ENCODE measurements around the gene ADGRB3.

The ADGRB3 gene

GRCh38 chr6:68695403-68695802 lies 60.3 kb downstream of the ADGRB3 start:
- no peaks in the 10 kb centered on the region for H3K9me3 Mint-ChIP-seq
- no peaks in the 10 kb centered on the region for H3K4me1 Mint-ChIP-seq
- no peaks in the 10 kb centered on the region for H3K27me3 Mint-ChIP-seq (ENCODE audit: low read depth, poor library complexity)
- H3K27ac Mint-ChIP-seq = no peak overlapping the region
- TF ChIP-seq CTCF (IDR thresholded peaks at IDR 0.05) = no peak
- DNase-seq = no peak
- H3K4me3 Mint-ChIP-seq = no peak overlapping the region
- no peaks in the 10 kb centered on the region for H3K36me3 Mint-ChIP-seq (ENCODE audit: low read depth)

- Mint-ChIP-seq H3K4me3 (no peak overlapping the region), H3K27ac (no peak overlapping the region)
These were observed 60.8 kb downstream of the ADGRB3 start for GRCh38 chr6:68695838-68696237.

GRCh38 chr6:68697394-68697793 lies 62.3 kb downstream of the ADGRB3 start:
- Mint-ChIP-seq H3K36me3 (ENCODE audit: low read depth) (no peaks in the 10 kb centered on the region), H3K4me3 (no peak overlapping the region), H3K4me1 (no peaks in the 10 kb centered on the region), H3K27me3 (ENCODE audit: low read depth, poor library complexity) (no peaks in the 10 kb centered on the region), H3K9me3 (no peaks in the 10 kb centered on the region), H3K27ac (no peak overlapping the region)
- no peak for TF ChIP-seq CTCF (IDR thresholded peaks at IDR 0.05)
- DNase-seq = no peak

More at GRCh38 chr6:68695838-68696237, 60.8 kb downstream of the ADGRB3 start:
- Mint-ChIP-seq H3K36me3 (ENCODE audit: low read depth) (no peaks in the 10 kb centered on the region), H3K27me3 (ENCODE audit: low read depth, poor library complexity) (no peaks in the 10 kb centered on the region), H3K9me3 (no peaks in the 10 kb centered on the region), H3K4me1 (no peaks in the 10 kb centered on the region)
- DNase-seq = no peak
- no peak for TF ChIP-seq CTCF (IDR thresholded peaks at IDR 0.05)

- Mint-ChIP-seq H3K4me3 (no peak overlapping the region), H3K9me3 (no peaks in the 10 kb centered on the region), H3K4me1 (no peaks in the 10 kb centered on the region), H3K36me3 (ENCODE audit: low read depth) (no peaks in the 10 kb centered on the region), H3K27ac (no peak overlapping the region), H3K27me3 (ENCODE audit: low read depth, poor library complexity) (no peaks in the 10 kb centered on the region)
- no peak for TF ChIP-seq CTCF (IDR thresholded peaks at IDR 0.05)
- no peak for DNase-seq
These were observed 66.1 kb downstream of the ADGRB3 start for GRCh38 chr6:68701159-68701558.

- Mint-ChIP-seq H3K36me3 (ENCODE audit: low read depth) (no peaks in the 10 kb centered on the region), H3K27me3 (ENCODE audit: low read depth, poor library complexity) (no peaks in the 10 kb centered on the region), H3K4me1 (no peaks in the 10 kb centered on the region), H3K9me3 (no peaks in the 10 kb centered on the region), H3K27ac (no peak overlapping the region), H3K4me3 (no peak overlapping the region)
- DNase-seq = no peak
- no peak for TF ChIP-seq CTCF (IDR thresholded peaks at IDR 0.05)
These were observed 69.4 kb downstream of the ADGRB3 start for GRCh38 chr6:68704485-68704884.

- H3K9me3 Mint-ChIP-seq = no peaks in the 10 kb centered on the region
- no peak overlapping the region for H3K4me3 Mint-ChIP-seq
- H3K36me3 Mint-ChIP-seq (ENCODE audit: low read depth) = no peaks in the 10 kb centered on the region
- TF ChIP-seq CTCF (IDR thresholded peaks at IDR 0.05) = no peak
- H3K27me3 Mint-ChIP-seq (ENCODE audit: low read depth, poor library complexity) = no peaks in the 10 kb centered on the region
- H3K4me1 Mint-ChIP-seq = no peaks in the 10 kb centered on the region
- H3K27ac Mint-ChIP-seq = no peak overlapping the region
- no peak for DNase-seq
These were observed 74.0 kb downstream of the ADGRB3 start for GRCh38 chr6:68709091-68709490.
